Measurements from ENCODE around the gene PDSS1.
"Not testable (repeated sequence)": the region's sequence is repeated elsewhere in the genome, so short reads cannot be mapped to it uniquely, and the experiment has no call there.

PDSS1 gene

GRCh38 chr10:26684667-26685264 lies 12.7 kb upstream of the PDSS1 start:
- H4K20me1 ChIP-seq (ENCODE audit: insufficient read depth, low read length); H3K27ac ChIP-seq (ENCODE audit: low read length); H3K9me3 ChIP-seq (ENCODE audit: insufficient read depth, low read length); H3K9ac ChIP-seq (ENCODE audit: low read length); H3K79me2 ChIP-seq (ENCODE audit: low read length); H3K27me3 ChIP-seq (ENCODE audit: low read depth, low read length); H3K36me3 ChIP-seq (replicated peaks; ENCODE audit: low read depth, low read length): not testable (repeated sequence)
- TF ChIP-seq, protein P1, sequence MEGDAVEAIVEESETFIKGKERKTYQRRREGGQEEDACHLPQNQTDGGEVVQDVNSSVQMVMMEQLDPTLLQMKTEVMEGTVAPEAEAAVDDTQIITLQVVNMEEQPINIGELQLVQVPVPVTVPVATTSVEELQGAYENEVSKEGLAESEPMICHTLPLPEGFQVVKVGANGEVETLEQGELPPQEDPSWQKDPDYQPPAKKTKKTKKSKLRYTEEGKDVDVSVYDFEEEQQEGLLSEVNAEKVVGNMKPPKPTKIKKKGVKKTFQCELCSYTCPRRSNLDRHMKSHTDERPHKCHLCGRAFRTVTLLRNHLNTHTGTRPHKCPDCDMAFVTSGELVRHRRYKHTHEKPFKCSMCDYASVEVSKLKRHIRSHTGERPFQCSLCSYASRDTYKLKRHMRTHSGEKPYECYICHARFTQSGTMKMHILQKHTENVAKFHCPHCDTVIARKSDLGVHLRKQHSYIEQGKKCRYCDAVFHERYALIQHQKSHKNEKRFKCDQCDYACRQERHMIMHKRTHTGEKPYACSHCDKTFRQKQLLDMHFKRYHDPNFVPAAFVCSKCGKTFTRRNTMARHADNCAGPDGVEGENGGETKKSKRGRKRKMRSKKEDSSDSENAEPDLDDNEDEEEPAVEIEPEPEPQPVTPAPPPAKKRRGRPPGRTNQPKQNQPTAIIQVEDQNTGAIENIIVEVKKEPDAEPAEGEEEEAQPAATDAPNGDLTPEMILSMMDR (IDR thresholded peaks at IDR 0.05; ENCODE audit: low read depth, low read length), result peak; percentile 50
- H3K4me3 ChIP-seq (ENCODE audit: low read length), result peak overlapping the region; percentile 49
- H3K4me1 ChIP-seq (ENCODE audit: low read length), result peaks cover 18% of the 10 kb centered on the region
- H3K4me2 ChIP-seq (ENCODE audit: low read length), result peak overlapping the region; percentile 52
- H2AFZ ChIP-seq (ENCODE audit: low read depth, low read length), result peak overlapping the region; percentile 72; the same call in 1 of the 2 replicates

GRCh38 chr10:26685441-26685840 lies 12.1 kb upstream of the PDSS1 start:
- Histone ChIP-seq H3K27ac (ENCODE audit: low read length) (no peak overlapping the region), H3K79me2 (ENCODE audit: low read length) (no peaks in the 10 kb centered on the region), H3K4me1 (ENCODE audit: low read length) (peaks cover 18% of the 10 kb centered on the region), H3K27me3 (ENCODE audit: low read depth, low read length) (no peaks in the 10 kb centered on the region), H3K36me3 (replicated peaks; ENCODE audit: low read depth, low read length) (no peaks in the 10 kb centered on the region), H2AFZ (ENCODE audit: low read depth, low read length) (0 out of 2 replicates have a peak overlapping the region, but pooled peaks have one; percentile 72), H4K20me1 (ENCODE audit: insufficient read depth, low read length) (no peaks in the 10 kb centered on the region), H3K4me2 (ENCODE audit: low read length) (0 out of 2 replicates have a peak overlapping the region, but pooled peaks have one; percentile 52), H3K4me3 (ENCODE audit: low read length) (no peak overlapping the region), H3K9ac (ENCODE audit: low read length) (no peak overlapping the region), H3K9me3 (ENCODE audit: insufficient read depth, low read length) (no peaks in the 10 kb centered on the region)
- TF ChIP-seq, protein P1 (IDR thresholded peaks at IDR 0.05; ENCODE audit: low read depth, low read length), result no peak
- no peak for TF ChIP-seq EZH2phosphoT487 (IDR thresholded peaks at IDR 0.05; ENCODE audit: low read depth)

DNA sequence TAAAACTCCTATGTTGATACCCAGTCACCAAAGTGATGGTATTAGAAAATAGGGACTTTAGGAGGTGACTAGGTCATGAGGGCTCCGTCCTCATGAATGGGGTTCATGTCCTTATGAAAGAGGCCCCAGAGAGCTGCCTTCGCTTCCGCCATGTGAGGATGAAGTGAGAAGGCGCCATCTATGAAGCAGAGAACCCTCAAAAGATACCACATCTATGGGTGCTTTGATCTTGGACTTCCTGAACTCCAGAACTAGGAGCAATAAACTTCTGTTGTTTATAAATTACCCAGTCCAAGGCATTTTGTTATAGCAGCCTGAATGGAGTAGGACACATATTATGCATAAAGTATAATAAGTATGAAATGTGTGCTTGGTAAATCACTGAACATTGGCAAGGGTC lies 8.1 kb upstream of the PDSS1 start:
- Histone ChIP-seq H3K4me1 (ENCODE audit: low read length) (no peaks in the 10 kb centered on the region), H3K4me2 (ENCODE audit: low read length) (no peak overlapping the region), H3K27me3 (ENCODE audit: low read depth, low read length) (no peaks in the 10 kb centered on the region), H3K79me2 (ENCODE audit: low read length) (no peaks in the 10 kb centered on the region), H4K20me1 (ENCODE audit: insufficient read depth, low read length) (no peaks in the 10 kb centered on the region), H3K4me3 (ENCODE audit: low read length) (no peak overlapping the region), H3K36me3 (replicated peaks; ENCODE audit: low read depth, low read length) (no peaks in the 10 kb centered on the region), H3K9ac (ENCODE audit: low read length) (no peak overlapping the region), H3K27ac (ENCODE audit: low read length) (no peak overlapping the region), H2AFZ (ENCODE audit: low read depth, low read length) (no peak overlapping the region), H3K9me3 (ENCODE audit: insufficient read depth, low read length) (no peaks in the 10 kb centered on the region)
- TF ChIP-seq, protein P1 (IDR thresholded peaks at IDR 0.05; ENCODE audit: low read depth, low read length), result no peak
- TF ChIP-seq EZH2phosphoT487 (IDR thresholded peaks at IDR 0.05; ENCODE audit: low read depth), result no peak

GRCh38 chr10:26690731-26691475 lies 6.6 kb upstream of the PDSS1 start:
- no peak overlapping the region for H3K4me2 ChIP-seq (ENCODE audit: low read length)
- H3K27ac ChIP-seq (ENCODE audit: low read length), result no peak overlapping the region
- no peak overlapping the region for H3K4me3 ChIP-seq (ENCODE audit: low read length)
- TF ChIP-seq EZH2phosphoT487 (IDR thresholded peaks at IDR 0.05; ENCODE audit: low read depth), result no peak
- TF ChIP-seq, protein P1 (IDR thresholded peaks at IDR 0.05; ENCODE audit: low read depth, low read length), result no peak
- no peak overlapping the region for H3K9ac ChIP-seq (ENCODE audit: low read length)
- H3K27me3 ChIP-seq (ENCODE audit: low read depth, low read length), result no peaks in the 10 kb centered on the region
- no peaks in the 10 kb centered on the region for H4K20me1 ChIP-seq (ENCODE audit: insufficient read depth, low read length)
- no peaks in the 10 kb centered on the region for H3K79me2 ChIP-seq (ENCODE audit: low read length)
- no peaks in the 10 kb centered on the region for H3K4me1 ChIP-seq (ENCODE audit: low read length)
- H3K36me3 ChIP-seq (replicated peaks; ENCODE audit: low read depth, low read length), result no peaks in the 10 kb centered on the region
- H3K9me3 ChIP-seq (ENCODE audit: insufficient read depth, low read length), result no peaks in the 10 kb centered on the region
- H2AFZ ChIP-seq (ENCODE audit: low read depth, low read length), result no peak overlapping the region

- not testable (repeated sequence) for H4K20me1 ChIP-seq (ENCODE audit: insufficient read depth, low read length); H3K9me3 ChIP-seq (ENCODE audit: insufficient read depth, low read length); H3K9ac ChIP-seq (ENCODE audit: low read length); H3K36me3 ChIP-seq (replicated peaks; ENCODE audit: low read depth, low read length); H3K4me3 ChIP-seq (ENCODE audit: low read length); H3K4me2 ChIP-seq (ENCODE audit: low read length); H3K27me3 ChIP-seq (ENCODE audit: low read depth, low read length); H2AFZ ChIP-seq (ENCODE audit: low read depth, low read length); H3K27ac ChIP-seq (ENCODE audit: low read length)
- H3K4me1 ChIP-seq (ENCODE audit: low read length), result peaks cover 10% of the 10 kb centered on the region; the same call in 1 of the 2 replicates
- peaks cover 20% of the 10 kb centered on the region for H3K79me2 ChIP-seq (ENCODE audit: low read length)
These were observed 3.0 kb upstream of the PDSS1 start for GRCh38 chr10:26694536-26694935.
